ENCODE measurements around the gene PPM1G.
A peak's percentile ranks its signal among the peaks of the same experiment; 100 is the strongest.

PPM1G gene

DNA sequence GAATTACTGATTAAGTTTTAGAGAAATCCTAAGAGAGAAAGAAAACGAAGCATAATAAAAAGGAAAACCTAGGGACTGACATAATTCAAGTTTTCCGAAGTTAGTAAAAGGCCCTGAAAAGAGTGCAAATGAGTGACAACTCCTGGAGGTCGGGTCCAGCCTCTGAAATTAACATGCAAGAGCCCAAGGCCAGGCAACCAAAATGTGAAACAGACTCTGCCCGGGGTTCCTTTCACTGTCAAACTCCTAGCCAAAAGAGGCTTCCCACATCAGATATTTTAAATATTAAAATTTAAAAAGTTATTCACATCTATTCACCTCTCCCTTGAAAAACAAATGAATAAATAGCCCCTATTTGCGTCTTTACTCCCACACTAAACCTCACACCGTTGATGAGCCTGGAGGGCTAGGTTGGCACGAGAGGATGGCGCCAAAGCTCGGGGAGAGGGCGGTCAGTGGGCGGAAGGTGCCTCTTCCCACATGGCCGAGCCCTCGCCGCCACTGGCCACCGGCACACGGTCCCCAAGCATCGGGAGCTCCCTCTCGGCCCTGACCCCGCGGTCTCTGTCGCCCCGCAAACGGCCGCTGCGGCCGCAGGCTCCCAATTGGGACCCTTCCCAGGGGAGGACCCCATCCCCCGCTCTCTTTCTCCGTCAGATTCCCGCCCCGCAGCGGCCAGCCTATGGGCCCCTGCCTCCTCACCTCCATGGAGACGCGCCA is 630 bp downstream of the PPM1G start:
- DNase-seq: peak; percentile 52

DNA sequence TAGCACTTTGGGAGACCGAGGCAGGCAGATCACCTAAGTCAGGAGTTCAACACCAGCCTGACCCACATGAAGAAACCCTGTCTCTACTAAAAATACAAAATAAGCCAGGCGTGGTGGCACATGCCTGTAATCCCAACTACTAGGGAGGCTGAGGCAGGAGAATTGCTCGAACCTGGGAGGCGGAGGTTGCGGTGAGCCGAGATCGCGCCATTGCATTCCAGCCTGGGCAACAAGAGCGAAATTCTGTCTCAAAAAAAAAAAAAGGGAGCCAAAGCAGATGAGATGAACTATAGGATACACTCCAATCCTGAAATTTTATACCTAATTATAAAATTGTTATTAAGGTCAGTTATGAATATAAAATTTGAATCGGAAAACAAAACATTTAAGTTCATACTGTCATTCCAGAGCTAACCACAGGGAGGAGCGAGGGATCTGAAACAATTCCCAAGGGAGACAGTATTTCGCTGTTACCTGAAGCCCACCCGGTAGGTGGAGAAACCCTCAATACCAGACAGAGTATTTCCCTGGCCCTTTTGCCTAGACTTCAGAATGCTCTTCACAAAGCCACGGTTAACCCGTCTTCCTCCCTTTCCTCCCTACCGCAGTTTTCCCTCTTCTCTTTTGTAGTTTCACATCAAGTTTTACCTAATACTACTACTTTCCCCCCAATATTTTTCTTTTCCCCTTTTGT is 1.4 kb downstream of the PPM1G start:
- DNase-seq: no peak

DNA sequence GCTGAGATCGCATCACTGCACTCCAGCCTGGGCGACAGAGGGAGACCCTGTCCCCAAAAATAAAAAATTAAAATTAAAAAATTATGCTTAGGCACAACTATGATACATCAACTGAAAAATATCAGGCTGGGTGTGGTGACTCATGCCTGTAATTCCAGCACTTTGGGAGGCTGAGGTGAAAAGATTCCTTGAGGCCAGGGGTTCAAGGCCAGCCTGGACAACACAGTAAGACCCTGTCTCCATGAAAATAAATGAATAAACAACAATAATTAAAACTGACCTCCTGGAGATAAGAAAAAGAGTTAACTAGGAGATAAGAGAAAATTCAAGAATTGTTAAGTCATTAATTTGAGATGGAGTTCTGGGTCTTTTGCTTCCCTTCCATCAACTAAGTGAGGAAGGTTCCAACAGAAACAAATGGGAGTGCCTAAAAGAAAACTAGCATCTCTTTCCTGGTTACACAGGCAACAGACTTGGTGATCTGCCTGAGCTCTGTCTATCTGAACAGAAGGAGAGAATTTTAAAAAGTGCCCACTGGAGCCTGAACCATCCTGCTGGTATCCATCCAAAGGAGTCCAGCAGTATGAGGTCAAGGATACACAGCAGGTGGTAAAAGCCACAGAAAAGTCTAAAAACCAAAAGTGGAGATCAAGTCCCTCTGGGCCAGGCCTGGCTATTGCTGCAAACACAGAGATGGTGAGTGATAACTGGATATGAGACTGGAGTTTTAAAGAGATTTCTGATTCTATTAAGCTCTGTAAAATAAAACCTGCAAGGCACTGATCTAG is 8.8 kb downstream of the PPM1G start:
- DNase-seq: no peak

DNA sequence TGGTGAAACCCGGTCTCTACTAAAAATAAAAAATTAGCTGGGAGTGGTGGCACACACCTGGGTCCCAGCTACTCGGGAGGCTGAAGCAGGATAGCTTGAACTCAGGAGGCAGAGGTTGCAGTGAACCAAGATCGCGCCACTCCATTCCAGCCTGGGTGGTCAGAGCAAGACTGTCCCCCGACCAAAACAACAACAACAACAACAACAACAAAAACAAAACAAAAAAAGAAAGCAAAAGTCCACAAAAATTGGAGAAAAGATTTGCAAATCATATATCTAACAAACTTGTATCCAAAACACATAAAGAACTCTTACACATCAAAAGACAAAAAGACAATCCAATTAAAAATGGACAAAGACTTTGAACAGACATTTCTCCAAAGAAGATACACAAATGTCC is 10.4 kb downstream of the PPM1G start:
- no peak for DNase-seq

DNA sequence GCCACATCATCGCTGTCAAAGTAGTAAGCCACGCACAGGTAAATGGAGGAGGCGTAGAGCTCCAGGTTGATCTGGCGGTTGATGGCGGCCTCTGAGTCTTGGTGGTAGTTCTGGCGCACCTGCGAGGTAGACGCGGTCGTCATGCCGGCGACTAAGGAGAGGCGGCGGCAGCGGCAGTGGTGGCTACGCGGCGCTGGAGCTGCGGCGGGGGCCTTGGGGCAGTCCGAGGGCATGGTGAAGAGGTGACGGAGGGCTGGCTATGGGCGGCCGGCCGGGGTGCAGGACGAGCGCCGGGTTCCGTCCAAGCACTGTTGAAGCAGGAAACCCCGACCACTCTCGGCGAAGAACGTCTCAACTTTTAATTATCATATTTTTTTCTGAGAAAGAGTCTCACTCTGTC is 16.2 kb downstream of the PPM1G start:
- no peak for DNase-seq

DNA sequence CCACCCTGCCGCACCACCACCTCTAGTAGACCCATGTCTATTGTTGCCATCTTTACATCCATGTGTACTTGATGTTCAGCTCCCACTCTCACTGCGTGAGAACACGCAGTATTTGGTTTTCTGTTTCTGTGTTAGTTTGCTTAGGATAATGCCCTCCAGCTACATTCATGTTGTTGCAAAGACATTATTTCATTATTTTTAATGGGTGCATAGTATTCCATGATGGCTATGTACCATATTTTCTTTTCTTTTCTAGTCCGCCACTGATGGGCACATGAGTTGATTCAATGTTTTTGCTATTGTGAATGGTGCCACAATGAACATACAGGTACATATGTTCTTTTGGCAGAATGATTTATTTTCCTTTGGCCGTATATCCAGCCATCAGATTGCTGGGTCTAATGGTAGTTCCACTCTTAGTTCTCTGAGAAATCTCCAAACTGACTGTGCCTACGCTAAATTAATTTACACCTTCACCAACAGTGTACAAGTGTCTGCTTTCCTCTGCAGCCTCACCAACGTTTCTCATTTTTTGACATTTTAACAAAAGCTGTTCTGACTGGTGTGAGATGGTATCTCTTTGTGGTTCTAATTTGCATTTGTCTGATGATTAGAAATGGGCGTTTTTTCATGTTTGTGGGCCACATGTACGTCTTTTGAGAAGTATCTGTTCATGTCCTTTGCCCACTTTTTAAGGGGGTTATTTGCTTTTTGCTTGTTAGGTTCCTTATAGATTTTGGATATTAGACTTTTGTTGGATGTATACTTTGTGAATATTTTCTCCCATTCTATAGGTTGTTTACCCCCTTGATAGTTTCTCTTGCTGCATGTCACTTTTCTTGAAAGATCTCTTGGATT is 18.3 kb downstream of the PPM1G start:
- DNase-seq: no peak

DNA sequence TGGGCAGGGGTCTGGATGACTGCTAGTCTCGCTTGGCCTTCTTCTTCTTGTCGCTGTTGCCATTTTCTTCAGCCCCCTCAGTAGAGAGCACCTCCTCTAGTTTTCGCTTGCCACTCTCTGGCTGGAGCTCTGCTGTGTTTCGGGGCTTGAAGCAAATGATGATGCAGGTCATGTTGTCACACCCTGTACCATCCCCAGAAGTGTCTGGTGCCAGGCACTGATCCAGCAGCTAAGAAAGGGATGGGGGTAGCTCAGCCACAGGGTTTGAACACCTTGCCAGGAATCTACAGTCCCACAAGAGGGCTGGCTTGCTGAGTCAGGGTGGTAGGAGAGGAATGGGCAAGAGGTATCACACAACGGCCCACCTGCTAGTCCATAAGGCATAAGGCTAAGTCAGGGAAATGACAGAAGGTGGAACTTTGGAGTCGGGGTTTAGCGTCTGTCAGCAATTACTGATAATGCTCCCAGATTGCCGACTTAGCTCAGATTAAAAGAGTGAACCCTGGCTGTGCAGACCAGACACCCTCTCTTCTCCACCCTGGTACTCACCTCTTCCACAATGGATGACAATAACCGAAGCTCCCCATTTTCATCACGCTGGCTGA is 27.7 kb downstream of the PPM1G start:
- no peak for DNase-seq

DNA sequence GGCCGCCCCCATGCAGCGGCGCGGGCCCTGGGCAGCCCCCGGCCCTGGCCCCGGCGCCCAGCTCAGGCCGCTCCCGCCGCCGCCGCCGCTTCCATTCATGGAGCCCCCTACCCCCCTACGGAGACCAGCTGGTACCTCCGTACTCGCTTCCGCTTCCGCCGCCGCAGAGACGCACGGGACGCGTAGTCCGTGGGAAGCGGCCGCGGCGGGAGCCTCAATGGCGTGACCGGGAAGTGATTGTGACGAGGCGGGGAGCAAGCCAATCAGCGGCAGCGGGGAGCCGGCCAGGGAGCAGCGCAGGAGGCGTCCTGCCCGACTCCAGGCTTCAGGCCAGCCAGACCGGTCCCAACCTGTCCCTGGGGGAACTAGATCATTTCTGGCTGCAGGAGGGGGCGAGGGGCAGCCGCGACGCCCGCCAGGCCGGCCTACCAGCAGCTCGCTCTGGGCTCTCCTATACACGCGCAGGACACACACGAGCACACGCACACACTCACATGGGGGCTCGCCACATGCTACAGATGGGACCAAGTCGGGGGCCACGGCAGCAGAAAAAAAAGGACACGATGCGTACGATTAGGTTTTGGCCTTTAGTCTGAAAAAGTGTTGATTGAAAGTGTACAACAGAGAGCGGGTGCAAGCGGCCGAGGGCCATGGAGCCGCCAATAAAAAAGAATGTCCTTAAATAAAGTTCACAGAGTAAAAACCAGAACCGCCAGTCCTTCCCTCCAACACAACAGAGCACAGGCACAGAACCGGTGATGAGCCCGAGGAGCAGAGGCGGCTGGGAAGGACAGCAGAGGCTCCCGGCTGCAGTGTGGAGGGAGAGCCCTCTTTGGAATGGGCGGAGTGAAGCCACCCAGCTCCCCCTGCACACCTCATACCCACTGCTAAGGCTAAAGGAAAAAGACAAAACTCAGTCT is 28.5 kb downstream of the PPM1G start, which contains the start of gene ZNF513:
Gene ZNF513, minus strand, starts transcription at position 109 of the 920 bp plus-strand sequence. CDS start 208 bp downstream, outside the sequence.
- DNase-seq: peak; percentile 93

DNA sequence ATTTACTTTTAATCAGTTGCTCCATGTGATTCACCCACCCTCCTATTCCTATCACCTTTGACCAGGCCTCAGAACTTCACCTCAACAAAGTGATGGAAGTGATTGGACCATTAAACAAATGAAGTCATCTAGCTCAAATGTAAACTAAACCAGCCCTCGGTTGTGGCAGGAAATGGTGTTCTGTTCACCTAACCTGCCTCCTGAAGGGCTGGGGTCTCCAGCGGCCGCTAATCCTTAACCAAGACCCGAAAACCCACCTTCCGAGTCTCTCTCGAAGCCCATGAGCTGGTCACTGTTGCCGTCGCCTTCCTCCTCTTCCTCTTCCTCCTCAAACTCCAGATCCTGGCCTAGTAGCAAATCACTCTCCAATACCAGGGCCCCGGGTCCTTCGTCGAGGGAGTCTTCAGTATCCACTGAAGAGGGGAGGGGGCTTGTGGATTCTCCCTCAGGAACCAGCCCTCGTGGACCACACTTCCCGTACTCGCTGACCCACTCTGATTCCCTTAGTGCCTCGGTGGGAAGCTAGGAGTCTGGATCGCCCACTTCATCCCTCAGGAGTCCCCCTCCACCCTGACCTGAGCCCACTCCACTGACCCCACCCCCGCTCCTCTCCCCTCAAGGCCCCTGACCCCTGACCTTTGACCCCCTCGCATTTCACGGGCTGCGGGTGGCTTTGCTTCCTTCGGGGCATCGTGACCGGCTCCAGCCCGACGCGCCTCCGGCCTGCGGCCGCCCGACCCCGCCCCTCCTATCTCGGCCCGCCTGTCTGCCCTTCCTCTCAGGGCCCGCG is 29.4 kb downstream of the PPM1G start:
- peak; percentile 70 for DNase-seq

DNA sequence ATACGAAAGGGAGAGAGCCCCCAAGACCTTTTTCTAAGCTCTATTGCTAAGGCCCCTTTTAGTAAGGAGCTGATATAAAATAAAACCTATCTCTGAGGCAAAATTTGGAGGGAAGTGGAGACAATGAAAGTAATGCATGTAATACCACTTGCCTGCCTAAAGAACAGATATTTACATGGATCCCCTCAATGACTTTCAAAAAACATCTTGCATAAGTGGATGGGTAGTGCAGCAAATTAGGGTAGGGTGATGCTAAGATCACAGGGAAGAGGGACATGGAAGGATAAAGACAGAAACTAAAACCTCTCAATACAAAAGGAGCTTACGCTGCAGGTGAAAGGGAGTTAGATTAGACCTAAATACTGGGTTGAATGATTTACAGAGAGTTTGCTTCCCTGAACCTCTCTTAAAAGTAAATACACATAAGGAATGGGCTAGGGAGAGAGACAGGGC is 30.0 kb downstream of the PPM1G start:
- no peak for DNase-seq

DNA sequence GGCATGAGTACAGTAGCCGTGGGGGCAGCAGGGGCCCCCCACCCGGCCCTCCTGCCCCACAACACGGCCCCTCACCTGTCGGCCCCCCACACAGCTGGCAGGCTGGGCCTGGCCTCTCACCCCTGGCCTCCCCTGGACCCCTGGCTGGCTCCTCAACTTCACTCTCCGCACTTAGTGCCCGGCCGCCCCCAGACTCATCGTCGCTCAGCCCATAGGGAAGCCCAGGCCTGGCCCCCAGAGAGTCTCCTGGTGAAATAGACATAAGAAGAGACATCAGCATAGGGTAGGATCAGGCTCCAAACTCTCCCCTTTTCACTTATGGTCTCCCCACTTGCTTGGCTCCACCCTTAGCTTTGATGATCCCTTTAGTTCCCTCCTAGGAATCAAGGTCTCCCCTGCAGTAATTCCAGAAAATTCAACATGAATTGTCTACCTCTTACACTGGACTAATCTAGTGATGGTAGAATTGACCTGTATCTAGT is 30.5 kb downstream of the PPM1G start:
- no peak for DNase-seq

DNA sequence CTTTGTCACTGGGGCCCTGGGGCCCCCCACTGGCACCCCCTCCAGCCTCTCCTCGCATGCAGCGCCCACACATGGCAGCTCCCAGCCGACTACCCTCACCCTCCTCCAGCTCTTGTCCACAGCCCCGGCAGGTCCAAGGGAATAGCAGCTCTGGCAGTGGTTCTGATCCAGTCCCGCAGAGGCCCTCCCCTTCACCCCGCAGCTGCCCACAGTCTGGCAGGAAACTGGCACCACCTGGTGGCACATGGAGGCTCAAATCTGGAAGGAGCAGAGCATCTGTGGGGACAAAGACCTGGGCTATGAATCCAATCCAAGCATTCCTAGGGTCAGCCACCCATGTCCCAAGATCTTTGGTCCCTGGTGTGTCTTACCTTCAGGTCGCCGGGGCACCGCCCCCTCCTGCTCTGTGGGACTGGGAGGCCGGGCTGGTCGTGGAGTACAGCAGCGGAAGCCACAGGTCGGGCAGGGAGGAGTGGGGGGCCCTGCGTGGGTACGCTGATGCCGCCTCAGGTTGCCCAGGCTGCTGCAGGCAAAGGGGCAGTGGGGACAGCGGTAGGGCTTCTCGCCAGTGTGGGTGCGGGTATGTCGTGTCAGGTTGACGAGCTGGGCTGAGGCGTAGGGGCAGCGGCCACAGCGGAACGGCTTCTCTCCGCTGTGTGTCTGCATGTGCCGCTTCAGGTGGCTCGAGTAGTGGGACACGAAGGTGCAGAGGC is 31.1 kb downstream of the PPM1G start:
- DNase-seq: peak; percentile 16

DNA sequence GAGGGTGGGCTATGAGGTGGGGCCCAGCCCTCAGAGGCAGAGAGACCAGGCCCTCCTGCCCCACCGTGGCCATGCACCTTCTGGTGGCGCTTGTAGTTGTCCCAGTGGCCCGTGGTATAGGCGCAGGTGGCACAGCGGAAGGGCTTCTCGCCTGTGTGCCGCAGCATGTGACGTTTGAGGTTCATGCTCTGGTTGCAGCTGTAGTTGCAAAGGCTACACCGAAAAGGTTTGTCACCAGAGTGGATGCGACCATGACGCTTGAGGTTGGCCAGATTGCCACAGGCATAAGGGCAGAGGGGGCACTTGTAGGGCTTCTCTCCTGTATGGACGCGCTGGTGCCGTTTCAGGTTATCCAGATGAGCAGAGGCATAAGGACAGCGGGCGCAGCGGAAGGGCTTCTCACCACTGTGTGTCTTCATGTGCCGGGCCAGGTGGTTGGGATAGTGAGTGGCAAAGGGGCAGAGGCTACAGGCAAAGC is 31.7 kb downstream of the PPM1G start:
- no peak for DNase-seq

DNA sequence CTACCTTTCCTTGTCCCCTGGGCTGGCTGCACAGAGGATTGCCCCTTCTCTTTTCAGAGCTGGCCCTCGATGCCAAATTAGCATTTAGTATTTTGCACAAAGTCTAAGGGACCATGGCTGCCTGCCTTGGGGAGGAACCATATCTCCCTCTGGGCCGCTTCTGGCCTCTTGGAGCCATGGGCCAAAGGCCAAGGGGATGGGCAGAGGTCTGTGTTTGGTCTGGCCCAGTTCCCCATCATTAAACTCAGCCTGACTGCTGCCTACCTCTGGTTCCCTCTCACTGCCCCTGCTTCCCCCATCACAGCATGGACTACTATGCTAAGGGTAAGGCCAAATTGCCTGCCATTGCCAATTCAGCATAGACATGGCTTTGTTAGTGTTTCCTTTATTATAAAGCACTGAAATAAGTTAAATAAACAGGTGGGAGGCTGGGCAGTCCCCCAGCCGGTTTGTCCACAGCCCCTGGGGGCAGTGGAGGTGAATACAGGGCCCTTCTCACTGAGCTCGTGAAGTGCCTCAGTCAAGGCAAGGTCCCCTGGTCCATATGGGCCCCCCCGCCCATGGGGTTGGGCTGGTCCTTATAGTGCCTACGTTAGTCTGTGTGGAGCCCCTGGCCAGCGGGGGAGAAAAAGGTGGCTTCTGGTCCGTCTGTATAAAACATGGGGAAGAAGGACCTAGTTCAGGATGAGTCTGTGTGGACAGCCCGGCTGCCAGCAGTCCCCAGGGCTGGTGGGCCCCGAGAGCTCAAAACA is 32.3 kb downstream of the PPM1G start:
- no peak for DNase-seq

DNA sequence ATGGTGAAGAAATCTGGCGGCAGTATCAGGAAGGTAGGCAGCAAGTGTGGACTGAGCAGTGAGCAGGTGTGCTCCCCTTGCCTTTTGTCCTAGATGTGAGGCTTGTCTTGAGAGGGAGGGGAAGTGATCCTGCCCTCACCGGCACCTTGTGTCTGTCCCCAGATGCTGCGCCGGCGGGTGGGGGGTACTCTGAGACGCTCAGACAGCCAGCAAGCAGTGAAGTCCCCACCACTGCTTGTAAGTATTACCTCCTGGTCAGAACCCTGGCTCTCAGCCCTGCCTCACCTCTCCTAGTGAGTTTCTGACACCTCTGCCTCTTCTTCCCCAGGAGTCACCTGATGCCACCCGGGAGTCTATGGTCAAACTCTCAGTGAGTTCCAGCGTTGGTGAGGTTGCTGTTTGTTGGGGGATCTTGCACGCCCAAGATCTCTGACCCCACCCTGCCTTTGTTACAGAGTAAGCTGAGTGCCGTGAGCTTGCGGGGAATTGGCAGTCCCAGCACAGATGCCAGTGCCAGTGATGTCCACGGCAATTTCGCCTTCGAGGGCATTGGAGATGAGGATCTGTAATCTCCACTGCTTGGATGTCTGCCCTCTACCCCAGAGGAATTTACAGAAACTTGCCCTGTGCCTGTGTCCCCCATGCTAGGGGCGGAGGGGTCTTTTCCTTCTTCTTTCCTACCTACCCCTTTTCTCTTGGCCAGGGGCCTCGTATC is 33.1 kb downstream of the PPM1G start:
- no peak for DNase-seq

DNA sequence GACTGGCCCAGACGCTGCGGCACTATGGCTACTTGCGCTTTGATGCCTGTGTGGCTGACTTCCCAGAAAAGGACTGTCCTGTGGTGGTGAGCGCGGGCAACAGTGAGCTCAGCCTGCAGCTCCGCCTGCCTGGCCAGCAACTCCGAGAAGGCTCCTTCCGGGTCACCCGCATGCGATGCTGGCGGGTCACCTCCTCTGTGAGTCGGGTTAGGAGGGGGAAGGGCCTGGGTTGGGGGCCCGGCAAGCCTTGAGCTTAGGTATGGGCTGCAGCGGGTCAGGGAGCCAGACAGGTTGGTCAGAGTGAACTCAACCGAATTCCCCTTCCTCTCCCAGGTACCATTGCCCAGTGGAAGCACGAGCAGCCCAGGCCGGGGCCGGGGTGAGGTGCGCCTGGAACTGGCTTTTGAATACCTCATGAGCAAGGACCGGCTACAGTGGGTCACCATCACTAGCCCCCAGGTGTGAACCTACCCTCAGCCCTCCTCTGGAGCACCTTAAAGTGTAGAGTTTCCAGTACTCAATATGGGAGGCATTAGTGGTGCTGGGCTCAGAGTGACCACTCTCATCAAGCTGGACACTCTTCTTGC is 33.8 kb downstream of the PPM1G start:
- no peak for DNase-seq

DNA sequence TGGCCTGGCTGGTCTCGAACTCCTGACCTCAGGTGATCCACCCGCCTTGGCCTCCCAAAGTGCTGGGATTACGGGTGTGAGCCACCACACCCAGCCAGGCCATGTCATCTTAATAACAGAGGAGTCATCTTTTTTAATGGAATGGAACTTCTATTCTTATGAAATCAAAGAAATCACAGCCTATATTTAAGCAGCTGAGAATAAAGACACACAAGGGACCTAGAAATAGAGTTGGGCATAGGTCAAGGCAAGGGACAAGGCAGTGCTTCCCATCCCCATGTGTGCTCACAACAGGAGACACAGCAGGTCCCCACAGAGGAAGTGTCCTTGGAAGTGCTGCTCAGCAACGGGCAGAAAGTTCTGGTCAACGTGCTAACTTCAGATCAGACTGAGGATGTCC is 35.8 kb downstream of the PPM1G start:
- DNase-seq: no peak
